ENCODE results near the gene S100A9.

S100A9 gene

GRCh38 chr1:153374071-153374470 lies 16.4 kb downstream of the S100A9 start:
- CTCF ChIA-PET: no interaction called here
- POLR2A ChIA-PET: no interaction called here
- no peak for TF ChIP-seq HIC1 (tag by site-specific recombination; IDR thresholded peaks at IDR 0.05)
- TF ChIP-seq REPIN1 (tag by site-specific recombination; IDR thresholded peaks at IDR 0.05; ENCODE audit: low read depth): no peak
- TF ChIP-seq TRIM28 (IDR thresholded peaks at IDR 0.05; ENCODE audit: borderline replicate concordance, low read length): no peak
- no peak for TF ChIP-seq ZNF10 (tag by site-specific recombination; IDR thresholded peaks at IDR 0.05)
- TF ChIP-seq, protein P1, sequence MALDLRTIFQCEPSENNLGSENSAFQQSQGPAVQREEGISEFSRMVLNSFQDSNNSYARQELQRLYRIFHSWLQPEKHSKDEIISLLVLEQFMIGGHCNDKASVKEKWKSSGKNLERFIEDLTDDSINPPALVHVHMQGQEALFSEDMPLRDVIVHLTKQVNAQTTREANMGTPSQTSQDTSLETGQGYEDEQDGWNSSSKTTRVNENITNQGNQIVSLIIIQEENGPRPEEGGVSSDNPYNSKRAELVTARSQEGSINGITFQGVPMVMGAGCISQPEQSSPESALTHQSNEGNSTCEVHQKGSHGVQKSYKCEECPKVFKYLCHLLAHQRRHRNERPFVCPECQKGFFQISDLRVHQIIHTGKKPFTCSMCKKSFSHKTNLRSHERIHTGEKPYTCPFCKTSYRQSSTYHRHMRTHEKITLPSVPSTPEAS (tag by site-specific recombination; IDR thresholded peaks at IDR 0.05): no peak
- TF ChIP-seq PRDM6 (tag by site-specific recombination; IDR thresholded peaks at IDR 0.05): no peak
- TF ChIP-seq ZNF514 (tag by site-specific recombination; IDR thresholded peaks at IDR 0.05): no peak
- TF ChIP-seq, protein P2, sequence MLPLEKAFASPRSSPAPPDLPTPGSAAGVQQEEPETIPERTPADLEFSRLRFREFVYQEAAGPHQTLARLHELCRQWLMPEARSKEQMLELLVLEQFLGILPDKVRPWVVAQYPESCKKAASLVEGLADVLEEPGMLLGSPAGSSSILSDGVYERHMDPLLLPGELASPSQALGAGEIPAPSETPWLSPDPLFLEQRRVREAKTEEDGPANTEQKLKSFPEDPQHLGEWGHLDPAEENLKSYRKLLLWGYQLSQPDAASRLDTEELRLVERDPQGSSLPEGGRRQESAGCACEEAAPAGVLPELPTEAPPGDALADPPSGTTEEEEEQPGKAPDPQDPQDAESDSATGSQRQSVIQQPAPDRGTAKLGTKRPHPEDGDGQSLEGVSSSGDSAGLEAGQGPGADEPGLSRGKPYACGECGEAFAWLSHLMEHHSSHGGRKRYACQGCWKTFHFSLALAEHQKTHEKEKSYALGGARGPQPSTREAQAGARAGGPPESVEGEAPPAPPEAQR (tag by site-specific recombination; IDR thresholded peaks at IDR 0.05): no peak
- no peak for TF ChIP-seq PRDM4 (tag by site-specific recombination; IDR thresholded peaks at IDR 0.05)
- TF ChIP-seq EGR2 (tag by site-specific recombination; IDR thresholded peaks at IDR 0.05; ENCODE audit: low read depth): no peak
- TF ChIP-seq FEZF1 (tag by site-specific recombination; IDR thresholded peaks at IDR 0.05): no peak
- no peak for TF ChIP-seq ZNF311 (tag by site-specific recombination; IDR thresholded peaks at IDR 0.05; ENCODE audit: borderline replicate concordance)
- no peak for TF ChIP-seq ZBTB44 (tag by site-specific recombination; IDR thresholded peaks at IDR 0.05)
- TF ChIP-seq ZNF792 (tag by site-specific recombination; IDR thresholded peaks at IDR 0.05): no peak
- TF ChIP-seq ZNF133 (tag by site-specific recombination; IDR thresholded peaks at IDR 0.05): no peak
- TF ChIP-seq ZFP3 (tag by site-specific recombination; IDR thresholded peaks at IDR 0.05; ENCODE audit: low read depth): no peak
- TF ChIP-seq ZNF324 (tag by site-specific recombination; IDR thresholded peaks at IDR 0.05): no peak
- no peak for TF ChIP-seq ZNF266 (tag by site-specific recombination; IDR thresholded peaks at IDR 0.05; ENCODE audit: low read depth)
- Histone ChIP-seq H3K4me1 (ENCODE audit: control insufficient read depth, insufficient read depth, low read length) (no peaks in the 10 kb centered on the region), H3K36me3 (ENCODE audit: control insufficient read depth in 2 of 2, insufficient read depth in 1 of 2, low read length in 2 of 2) (no peaks in the 10 kb centered on the region), H3K27ac (ENCODE audit: extremely low read depth, low read depth, low read length) (no peak overlapping the region), H3K9me3 (ENCODE audit: control insufficient read depth, insufficient read depth, low read depth, low read length) (no peaks in the 10 kb centered on the region), H3K4me3 (ENCODE audit: low read depth, low read length) (no peak overlapping the region)
